ENCODE results near the gene CGB2.
A peak's percentile ranks its signal among the peaks of the same experiment; 100 is the strongest.
"Not testable (repeated sequence)": the region's sequence is repeated elsewhere in the genome, so short reads cannot be mapped to it uniquely, and the experiment has no call there.

CGB2 gene

GRCh38 chr19:49042666-49043065, 11.0 kb downstream of the CGB2 start:
- H3K27me3 ChIP-seq (ENCODE audit: control insufficient read depth, insufficient read depth, low read length); H3K27ac ChIP-seq (ENCODE audit: low read length); H3K9ac ChIP-seq (ENCODE audit: low read length); H3K4me1 ChIP-seq (ENCODE audit: control insufficient read depth, low read depth, low read length); H3K9me3 ChIP-seq (ENCODE audit: control insufficient read depth, low read depth, low read length); H3K36me3 ChIP-seq (ENCODE audit: control insufficient read depth, low read depth, low read length); H3K4me3 ChIP-seq (ENCODE audit: low read length): not testable (repeated sequence)

DNA sequence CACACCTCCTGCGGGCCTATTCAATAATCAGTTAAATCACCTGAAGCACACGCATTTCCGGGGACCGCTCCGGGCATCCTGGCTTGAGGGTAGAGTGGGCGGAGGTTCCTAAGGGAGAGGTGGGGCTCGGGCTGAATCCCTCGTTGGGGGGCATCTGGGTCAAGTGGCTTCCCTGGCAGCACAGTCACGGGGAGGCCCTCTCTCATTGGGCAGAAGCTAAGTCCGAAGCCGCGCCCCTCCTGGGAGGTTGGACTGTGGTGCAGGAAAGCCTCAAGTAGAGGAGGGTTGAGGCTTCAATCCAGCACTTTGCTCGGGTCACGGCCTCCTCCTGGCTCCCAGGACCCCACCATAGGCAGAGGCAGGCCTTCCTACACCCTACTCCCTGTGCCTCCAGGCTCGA, 11.9 kb downstream of the CGB2 start, which contains the start of gene CGB5:
TSS of gene CGB5 (plus strand) at position 301 of the 400 bp plus-strand sequence. CDS start 362 bp downstream, outside the sequence.
- H3K4me3 ChIP-seq (ENCODE audit: low read length); H3K27ac ChIP-seq (ENCODE audit: low read length); H3K27me3 ChIP-seq (ENCODE audit: control insufficient read depth, insufficient read depth, low read length); H3K36me3 ChIP-seq (ENCODE audit: control insufficient read depth, low read depth, low read length); H3K9ac ChIP-seq (ENCODE audit: low read length); H3K9me3 ChIP-seq (ENCODE audit: control insufficient read depth, low read depth, low read length); H3K4me1 ChIP-seq (ENCODE audit: control insufficient read depth, low read depth, low read length): not testable (repeated sequence)

- not testable (repeated sequence) for H3K9me3 ChIP-seq (ENCODE audit: control insufficient read depth, low read depth, low read length); H3K4me3 ChIP-seq (ENCODE audit: low read length); H3K36me3 ChIP-seq (ENCODE audit: control insufficient read depth, low read depth, low read length); H3K27me3 ChIP-seq (ENCODE audit: control insufficient read depth, insufficient read depth, low read length); H3K9ac ChIP-seq (ENCODE audit: low read length); H3K27ac ChIP-seq (ENCODE audit: low read length); H3K4me1 ChIP-seq (ENCODE audit: control insufficient read depth, low read depth, low read length)
These were observed 17.3 kb downstream of the CGB2 start, which contains the start of gene CGB8 for GRCh38 chr19:49049011-49049410. Gene CGB8, minus strand, starts transcription at chr19:49049111. Its CDS starts 372 bp downstream, at chr19:49048739.

- not testable (repeated sequence) for H3K4me3 ChIP-seq (ENCODE audit: low read length); H3K36me3 ChIP-seq (ENCODE audit: control insufficient read depth, low read depth, low read length); H3K4me1 ChIP-seq (ENCODE audit: control insufficient read depth, low read depth, low read length); H3K27me3 ChIP-seq (ENCODE audit: control insufficient read depth, insufficient read depth, low read length); H3K9me3 ChIP-seq (ENCODE audit: control insufficient read depth, low read depth, low read length); H3K9ac ChIP-seq (ENCODE audit: low read length); H3K27ac ChIP-seq (ENCODE audit: low read length)
These were observed 18.1 kb downstream of the CGB2 start for GRCh38 chr19:49049834-49050233.

- not testable (repeated sequence) for H3K9me3 ChIP-seq (ENCODE audit: control insufficient read depth, low read depth, low read length); H3K9ac ChIP-seq (ENCODE audit: low read length); H3K27ac ChIP-seq (ENCODE audit: low read length); H3K4me3 ChIP-seq (ENCODE audit: low read length); H3K36me3 ChIP-seq (ENCODE audit: control insufficient read depth, low read depth, low read length); H3K27me3 ChIP-seq (ENCODE audit: control insufficient read depth, insufficient read depth, low read length); H3K4me1 ChIP-seq (ENCODE audit: control insufficient read depth, low read depth, low read length)
These were observed 18.8 kb downstream of the CGB2 start for GRCh38 chr19:49050376-49051033.

- H3K9ac ChIP-seq (ENCODE audit: low read length), result no peak overlapping the region
- H3K27ac ChIP-seq (ENCODE audit: low read length), result no peak overlapping the region
- peaks cover 10% of the 10 kb centered on the region for H3K4me1 ChIP-seq (ENCODE audit: control insufficient read depth, low read depth, low read length)
- H3K4me3 ChIP-seq (ENCODE audit: low read length), result peak overlapping the region; percentile 38
- no peaks in the 10 kb centered on the region for H3K36me3 ChIP-seq (ENCODE audit: control insufficient read depth, low read depth, low read length)
- no peaks in the 10 kb centered on the region for H3K9me3 ChIP-seq (ENCODE audit: control insufficient read depth, low read depth, low read length)
- H3K27me3 ChIP-seq (ENCODE audit: control insufficient read depth, insufficient read depth, low read length), result peaks cover 53% of the 10 kb centered on the region
These were observed 24.6 kb downstream of the CGB2 start for GRCh38 chr19:49056101-49056901.

GRCh38 chr19:49056902-49057596, 25.4 kb downstream of the CGB2 start:
- Histone ChIP-seq H3K27me3 (ENCODE audit: control insufficient read depth, insufficient read depth, low read length) (peaks cover 53% of the 10 kb centered on the region), H3K4me3 (ENCODE audit: low read length) (peak overlapping the region; percentile 38), H3K4me1 (ENCODE audit: control insufficient read depth, low read depth, low read length) (peaks cover 10% of the 10 kb centered on the region)
- not testable (repeated sequence) for H3K27ac ChIP-seq (ENCODE audit: low read length); H3K9ac ChIP-seq (ENCODE audit: low read length); H3K36me3 ChIP-seq (ENCODE audit: control insufficient read depth, low read depth, low read length); H3K9me3 ChIP-seq (ENCODE audit: control insufficient read depth, low read depth, low read length)

- H3K9me3 ChIP-seq (ENCODE audit: control insufficient read depth, low read depth, low read length), result no peaks in the 10 kb centered on the region
- H3K9ac ChIP-seq (ENCODE audit: low read length), result no peak within 1 kb of the TSS
- H3K4me1 ChIP-seq (ENCODE audit: control insufficient read depth, low read depth, low read length), result peaks cover 10% of the 10 kb centered on the region
- H3K27me3 ChIP-seq (ENCODE audit: control insufficient read depth, insufficient read depth, low read length), result peaks cover 53% of the 10 kb centered on the region
- H3K36me3 ChIP-seq (ENCODE audit: control insufficient read depth, low read depth, low read length), result no peaks in the 10 kb centered on the region
- H3K4me3 ChIP-seq (ENCODE audit: low read length), result peak within 1 kb of the TSS; percentile 38
- H3K27ac ChIP-seq (ENCODE audit: low read length), result no peak within 1 kb of the TSS
These were observed 26.0 kb downstream of the CGB2 start, which contains the start of gene CGB7 for GRCh38 chr19:49057636-49058234. Gene CGB7, minus strand, starts transcription at chr19:49057749. Its CDS starts 2,374 bp downstream, at chr19:49055375.

GRCh38 chr19:49058562-49058961, 26.9 kb downstream of the CGB2 start:
- H3K27me3 ChIP-seq (ENCODE audit: control insufficient read depth, insufficient read depth, low read length), result peaks cover 53% of the 10 kb centered on the region
- H3K9me3 ChIP-seq (ENCODE audit: control insufficient read depth, low read depth, low read length), result no peaks in the 10 kb centered on the region
- no peak overlapping the region for H3K27ac ChIP-seq (ENCODE audit: low read length)
- H3K9ac ChIP-seq (ENCODE audit: low read length), result no peak overlapping the region
- no peaks in the 10 kb centered on the region for H3K36me3 ChIP-seq (ENCODE audit: control insufficient read depth, low read depth, low read length)
- H3K4me1 ChIP-seq (ENCODE audit: control insufficient read depth, low read depth, low read length), result peaks cover 10% of the 10 kb centered on the region
- no peak overlapping the region for H3K4me3 ChIP-seq (ENCODE audit: low read length)

DNA sequence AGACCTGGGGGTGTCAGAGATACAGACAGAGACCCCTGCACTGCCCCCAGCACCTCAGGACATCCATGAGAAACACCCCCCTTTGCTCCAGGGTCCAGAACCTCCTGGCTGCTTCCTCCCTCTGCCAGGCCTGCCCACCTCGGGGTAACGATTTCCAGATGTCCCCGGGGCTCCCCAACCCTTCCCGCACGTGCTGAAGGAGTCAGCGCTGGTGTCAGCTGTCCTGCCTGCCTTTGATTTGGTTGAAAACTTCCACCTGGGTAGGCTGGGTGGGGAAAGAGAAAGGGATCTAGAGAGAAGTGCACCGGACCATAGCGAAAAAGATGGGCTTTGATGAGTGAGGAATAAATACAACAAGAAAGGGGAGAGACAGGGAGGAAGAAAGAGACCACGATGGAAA, 27.4 kb downstream of the CGB2 start:
- Histone ChIP-seq H3K27me3 (ENCODE audit: control insufficient read depth, insufficient read depth, low read length) (peaks cover 53% of the 10 kb centered on the region), H3K9ac (ENCODE audit: low read length) (no peak overlapping the region), H3K27ac (ENCODE audit: low read length) (no peak overlapping the region), H3K36me3 (ENCODE audit: control insufficient read depth, low read depth, low read length) (no peaks in the 10 kb centered on the region), H3K4me1 (ENCODE audit: control insufficient read depth, low read depth, low read length) (peaks cover 10% of the 10 kb centered on the region), H3K4me3 (ENCODE audit: low read length) (no peak overlapping the region), H3K9me3 (ENCODE audit: control insufficient read depth, low read depth, low read length) (no peaks in the 10 kb centered on the region)

DNA sequence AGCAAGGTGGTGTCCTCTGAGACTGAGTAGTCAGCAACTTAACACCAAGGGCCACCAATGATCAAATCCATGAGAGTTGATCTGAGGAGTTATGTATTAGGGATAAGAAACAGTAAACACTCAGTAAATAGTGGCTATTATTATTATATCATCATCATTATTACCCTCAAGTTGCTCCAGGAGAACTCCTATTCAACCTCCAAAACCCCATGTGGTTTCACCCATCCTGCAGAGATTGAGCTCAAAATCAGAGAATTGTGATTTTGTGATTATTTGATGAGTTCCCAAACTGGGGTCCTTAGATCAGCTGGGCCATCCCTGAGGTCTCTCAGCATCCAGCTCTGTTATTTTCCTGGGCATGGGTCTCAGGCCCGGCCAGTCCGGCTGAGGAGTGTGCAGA, 29.3 kb downstream of the CGB2 start:
- peaks cover 49% of the 10 kb centered on the region for H3K27me3 ChIP-seq (ENCODE audit: control insufficient read depth, insufficient read depth, low read length)

More for the DNA sequence above, 29.3 kb downstream of the CGB2 start:
- no peaks in the 10 kb centered on the region for H3K36me3 ChIP-seq (ENCODE audit: control insufficient read depth, low read depth, low read length)
- no peak overlapping the region for H3K27ac ChIP-seq (ENCODE audit: low read length)
- H3K4me1 ChIP-seq (ENCODE audit: control insufficient read depth, low read depth, low read length), result peaks cover 20% of the 10 kb centered on the region
- no peak overlapping the region for H3K9ac ChIP-seq (ENCODE audit: low read length)
- no peaks in the 10 kb centered on the region for H3K9me3 ChIP-seq (ENCODE audit: control insufficient read depth, low read depth, low read length)
- no peak overlapping the region for H3K4me3 ChIP-seq (ENCODE audit: low read length)

Data from iPS-18a (cell line).